GM21390 (cell line): ENCODE results near the gene TMPO.
"Not testable (repeated sequence)": the region's sequence is repeated elsewhere in the genome, so short reads cannot be mapped to it uniquely, and the experiment has no call there.

Source experiments
- ATAC-seq: cut with Tn5 transposase; IDR thresholded peaks from one replicate; pipeline ENCODE4 v1.9.1; 2021; ENCODE audit not compliant: unreplicated experiment

Gene TMPO

DNA sequence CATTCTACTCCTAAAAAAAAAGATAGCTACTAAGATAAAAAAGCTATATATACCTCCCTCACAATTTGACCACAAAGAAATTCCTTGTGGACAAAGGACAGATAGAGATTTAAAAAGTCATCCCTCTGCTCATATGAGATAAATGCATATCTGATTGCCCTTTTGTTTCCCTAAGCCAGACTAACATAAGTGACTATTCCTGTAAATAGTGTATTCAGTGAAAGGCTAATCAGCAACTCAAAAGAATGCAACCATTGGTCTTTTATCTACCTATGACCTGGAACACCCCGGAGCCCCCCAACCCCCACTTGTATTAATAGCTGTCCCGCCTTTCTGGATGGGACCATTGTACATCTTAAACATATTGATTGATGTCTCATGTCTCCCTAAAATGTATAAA, 6.3 kb upstream of the TMPO start:
- ATAC-seq, result no peak

DNA sequence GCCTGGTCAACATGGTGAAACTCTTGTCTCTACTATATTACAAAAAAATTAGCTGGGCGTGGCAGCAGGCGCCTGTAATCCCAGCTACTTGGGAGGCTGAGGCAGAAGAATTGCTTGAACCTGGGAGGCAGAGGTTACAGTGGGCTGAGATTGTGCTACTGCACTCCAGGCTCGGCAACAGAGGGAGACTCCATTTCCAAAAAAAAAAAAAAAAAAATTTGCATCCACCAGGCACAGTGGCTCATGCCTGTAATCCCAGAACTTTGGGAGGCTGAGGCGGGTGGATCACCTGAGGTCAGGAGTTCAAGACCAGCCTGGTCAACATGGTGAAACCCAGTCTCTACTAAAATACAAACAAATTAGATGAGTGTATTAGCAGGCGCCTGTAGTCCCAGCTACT, 3.6 kb upstream of the TMPO start:
- ATAC-seq, result not testable (repeated sequence)

- no peak for ATAC-seq
Observed at GRCh38 chr12:98513379-98514322, 1.7 kb upstream of the TMPO start.

DNA sequence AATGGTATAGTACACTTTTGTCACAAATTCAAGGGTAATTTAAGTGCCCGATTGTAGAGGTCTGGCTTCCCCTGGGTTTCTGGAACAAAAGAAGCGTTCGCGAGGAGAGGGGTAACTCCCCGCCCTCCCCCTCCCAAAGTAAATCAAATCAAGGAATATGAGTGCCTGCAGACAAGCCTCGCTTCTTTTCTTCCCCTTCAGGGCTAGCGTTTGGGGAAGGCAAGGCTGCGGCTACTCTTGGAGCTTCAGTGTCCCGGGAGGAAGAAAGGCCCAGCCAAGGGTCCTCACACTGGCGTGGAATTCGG, 456 bp upstream of the TMPO start:
- ATAC-seq, result no peak

DNA sequence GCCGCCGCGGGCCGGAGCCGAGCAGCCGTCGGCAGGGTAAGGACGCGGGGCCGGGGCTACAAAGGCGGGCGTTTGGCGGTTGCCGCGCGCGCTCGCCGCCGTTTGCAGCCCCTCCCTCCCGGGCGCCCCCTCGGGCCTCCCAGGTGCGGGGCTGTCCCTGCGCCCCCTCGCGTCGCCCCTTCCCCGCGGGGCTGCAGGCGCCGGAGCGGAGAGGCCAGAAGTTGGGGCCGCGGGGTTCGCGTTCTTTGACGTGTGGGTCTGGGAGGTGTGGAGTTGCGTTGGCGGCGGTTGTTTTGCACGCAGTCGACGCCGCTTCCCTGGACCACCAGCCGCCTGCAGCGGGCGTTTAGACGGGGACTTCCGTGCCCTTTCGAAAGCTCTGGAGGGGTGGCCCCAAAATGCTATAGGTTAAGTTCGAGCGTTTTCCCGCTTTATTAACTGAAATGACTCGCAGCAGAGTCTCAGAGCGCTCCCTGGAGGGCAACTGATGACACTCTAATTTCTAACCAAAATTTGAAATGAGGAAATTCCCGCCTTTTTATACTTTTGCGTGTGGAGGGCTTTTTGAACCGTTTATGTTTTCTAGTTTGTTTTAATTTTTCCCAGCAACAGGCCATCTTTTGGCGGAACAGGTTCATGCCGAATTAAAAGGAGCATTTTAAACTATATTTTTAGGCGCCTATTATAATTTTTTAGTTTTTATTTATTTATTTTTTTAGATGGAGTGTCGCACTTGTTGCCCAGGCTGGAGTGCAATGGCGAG, 902 bp downstream of the TMPO start:
- peak; percentile 53 for ATAC-seq

DNA sequence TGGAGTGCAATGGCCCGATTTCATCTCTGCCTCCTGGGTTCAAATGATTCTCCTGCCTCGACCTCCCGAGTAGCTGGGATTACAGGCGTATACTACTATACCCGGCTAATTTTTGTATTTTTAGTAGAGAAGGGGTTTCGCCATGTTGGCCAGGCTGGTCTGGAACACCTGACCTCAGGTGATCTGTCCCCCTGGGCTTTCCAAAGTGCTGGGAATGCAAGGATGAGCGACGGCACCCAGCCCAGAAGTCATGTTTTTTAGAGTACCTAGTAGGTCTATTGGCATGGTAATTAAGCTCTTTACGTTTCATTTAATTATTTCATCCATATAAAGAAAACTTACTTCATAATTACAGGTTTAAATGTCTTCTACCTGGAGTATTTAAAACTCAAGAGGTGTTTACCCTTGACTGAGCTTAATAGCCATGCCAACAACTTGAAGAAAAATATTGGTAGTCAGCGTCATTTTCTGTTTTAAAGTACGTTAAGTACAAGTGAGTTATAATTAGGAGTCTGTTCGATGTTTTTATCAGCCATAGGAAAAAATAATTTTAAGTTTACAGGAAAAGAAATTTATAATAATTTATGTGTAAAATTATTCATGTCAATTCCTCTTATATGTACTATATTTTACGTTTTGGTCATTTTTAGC, 4.0 kb downstream of the TMPO start:
- ATAC-seq, result no peak

DNA sequence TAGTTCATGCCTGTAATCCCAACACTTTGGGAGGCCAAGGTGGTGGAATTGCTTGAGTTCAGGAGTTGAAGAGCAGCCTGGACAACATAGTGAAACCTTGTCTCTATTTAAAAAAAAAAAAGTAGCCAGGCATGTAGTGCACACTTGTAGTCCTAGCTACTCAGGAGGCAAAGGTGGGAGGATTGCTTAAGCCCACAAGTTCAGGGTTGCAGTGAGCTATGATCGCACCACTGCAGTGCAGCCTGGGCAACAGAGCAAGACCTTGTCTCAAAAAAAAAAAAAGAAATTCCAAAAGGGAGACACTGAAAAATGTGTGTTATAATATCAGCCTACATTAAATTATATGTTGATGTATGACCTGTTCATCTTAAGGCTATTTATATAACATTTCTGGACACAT, 14.7 kb downstream of the TMPO start:
- no peak for ATAC-seq

DNA sequence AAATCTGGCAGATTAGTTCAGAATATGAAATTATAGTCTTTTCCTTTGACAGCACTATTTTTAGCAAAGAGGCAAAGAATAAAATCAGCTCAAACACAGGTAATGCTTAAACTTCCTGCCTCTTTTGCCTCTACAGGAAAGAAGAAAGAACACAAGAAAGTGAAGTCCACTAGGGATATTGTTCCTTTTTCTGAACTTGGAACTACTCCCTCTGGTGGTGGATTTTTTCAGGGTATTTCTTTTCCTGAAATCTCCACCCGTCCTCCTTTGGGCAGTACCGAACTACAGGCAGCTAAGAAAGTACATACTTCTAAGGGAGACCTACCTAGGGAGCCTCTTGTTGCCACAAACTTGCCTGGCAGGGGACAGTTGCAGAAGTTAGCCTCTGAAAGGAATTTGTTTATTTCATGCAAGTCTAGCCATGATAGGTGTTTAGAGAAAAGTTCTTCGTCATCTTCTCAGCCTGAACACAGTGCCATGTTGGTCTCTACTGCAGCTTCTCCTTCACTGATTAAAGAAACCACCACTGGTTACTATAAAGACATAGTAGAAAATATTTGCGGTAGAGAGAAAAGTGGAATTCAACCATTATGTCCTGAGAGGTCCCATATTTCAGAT, 17.4 kb downstream of the TMPO start:
- ATAC-seq, result no peak

DNA sequence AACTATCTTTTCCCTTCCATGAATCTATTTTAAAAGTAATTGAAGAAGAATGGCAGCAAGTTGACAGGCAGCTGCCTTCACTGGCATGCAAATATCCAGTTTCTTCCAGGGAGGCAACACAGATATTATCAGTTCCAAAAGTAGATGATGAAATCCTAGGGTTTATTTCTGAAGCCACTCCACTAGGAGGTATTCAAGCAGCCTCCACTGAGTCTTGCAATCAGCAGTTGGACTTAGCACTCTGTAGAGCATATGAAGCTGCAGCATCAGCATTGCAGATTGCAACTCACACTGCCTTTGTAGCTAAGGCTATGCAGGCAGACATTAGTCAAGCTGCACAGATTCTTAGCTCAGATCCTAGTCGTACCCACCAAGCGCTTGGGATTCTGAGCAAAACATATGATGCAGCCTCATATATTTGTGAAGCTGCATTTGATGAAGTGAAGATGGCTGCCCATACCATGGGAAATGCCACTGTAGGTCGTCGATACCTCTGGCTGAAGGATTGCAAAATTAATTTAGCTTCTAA, 18.4 kb downstream of the TMPO start:
- ATAC-seq, result no peak

DNA sequence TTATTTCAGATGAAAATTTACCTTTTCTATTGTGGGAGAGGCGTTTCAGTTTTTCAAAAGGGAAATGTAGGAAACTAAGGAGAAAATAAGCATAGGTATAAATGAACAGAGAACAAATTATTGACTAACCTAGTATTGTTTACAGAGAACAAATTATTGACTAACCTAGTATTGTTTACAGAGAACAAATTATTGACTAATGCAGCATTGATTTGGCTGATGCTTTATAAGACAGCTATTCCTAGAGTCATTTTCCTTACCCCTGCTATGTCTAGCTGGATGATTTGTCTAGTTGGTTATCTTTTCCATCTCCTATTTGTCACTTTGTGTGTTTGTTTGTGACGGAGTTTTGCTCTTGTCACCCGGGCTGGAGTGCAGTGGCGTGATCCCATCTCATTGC, 22.6 kb downstream of the TMPO start:
- no peak for ATAC-seq

- no peak for ATAC-seq
Observed at GRCh38 chr12:98543701-98544100, 28.3 kb downstream of the TMPO start.

GRCh38 chr12:98544751-98545150, 29.4 kb downstream of the TMPO start:
- no peak for ATAC-seq

DNA sequence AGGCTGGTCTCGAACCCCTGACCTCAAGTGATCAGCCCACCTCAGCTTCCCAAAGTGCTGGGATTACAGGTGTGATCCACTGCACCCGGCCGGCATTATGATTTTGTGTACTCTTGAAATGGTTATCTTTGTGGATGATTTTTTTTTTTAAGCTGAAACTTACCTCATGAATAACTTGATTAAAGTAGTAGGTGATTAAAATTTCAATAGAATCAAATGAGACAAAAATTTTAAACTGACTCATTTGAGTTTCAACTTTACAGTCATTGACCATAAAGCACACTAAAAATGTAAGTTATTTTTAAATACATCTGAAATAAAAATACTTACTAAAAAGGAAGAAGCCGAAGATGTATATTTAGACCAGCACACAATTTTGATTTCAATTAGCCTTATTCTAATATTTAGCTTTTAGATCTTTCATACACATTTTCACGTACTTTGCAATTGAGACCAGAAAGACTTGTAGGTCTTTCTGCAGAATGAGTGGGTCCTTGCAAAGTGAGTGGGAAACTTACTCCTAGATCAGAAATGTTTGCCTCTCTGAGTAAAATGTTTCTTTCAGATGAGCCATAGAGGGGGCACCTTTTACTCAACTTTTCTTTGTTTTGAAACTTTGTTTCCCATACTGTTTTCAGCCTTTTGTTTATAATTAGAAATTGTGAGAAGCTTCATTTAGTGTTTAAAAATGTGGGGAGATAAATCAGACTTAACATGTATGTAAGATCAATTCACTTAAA, 34.2 kb downstream of the TMPO start:
- ATAC-seq, result no peak

DNA sequence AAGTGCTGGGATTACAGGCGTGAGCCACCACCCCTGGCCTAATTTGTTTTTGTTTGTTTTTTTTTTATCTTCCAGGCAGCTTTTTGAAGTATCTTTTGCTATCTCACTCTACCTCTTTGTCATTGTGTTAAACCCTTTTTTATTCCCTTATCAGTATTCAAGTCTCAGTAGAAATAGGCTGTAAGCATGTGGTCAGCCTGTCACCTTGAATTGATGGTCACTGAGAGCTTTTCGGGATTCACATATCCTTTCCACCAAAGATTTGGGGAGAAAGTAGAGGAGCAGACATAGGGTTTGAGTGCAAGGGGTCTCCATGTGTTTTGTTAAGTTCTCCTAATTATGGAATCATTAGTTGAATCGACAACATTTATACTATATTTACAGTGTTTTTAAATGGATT, 36.4 kb downstream of the TMPO start:
- ATAC-seq, result no peak

- not testable (repeated sequence) for ATAC-seq
Observed at GRCh38 chr12:98558097-98558496, 42.7 kb downstream of the TMPO start.

GRCh38 chr12:98559666-98560065, 44.3 kb downstream of the TMPO start:
- no peak for ATAC-seq

DNA sequence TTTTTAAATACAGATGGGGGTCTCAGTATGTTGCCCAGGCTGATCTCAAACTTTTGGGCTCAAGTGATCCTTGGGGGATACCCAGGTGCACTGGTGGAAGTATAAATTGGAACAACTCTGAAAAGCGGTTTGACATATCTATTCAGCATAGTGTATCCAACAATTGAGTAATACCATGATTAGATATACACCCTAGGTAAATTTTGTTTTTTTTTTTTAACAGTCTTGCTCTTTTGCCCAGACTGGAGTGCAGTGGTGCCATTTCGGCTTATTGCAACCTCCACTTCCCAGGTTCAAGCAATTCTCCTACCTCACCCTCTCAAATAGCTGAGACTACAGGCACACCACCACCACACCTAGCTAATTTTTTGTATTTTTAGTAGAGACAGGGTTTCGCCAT, 46.5 kb downstream of the TMPO start:
- no peak for ATAC-seq

- ATAC-seq, result no peak
Observed at GRCh38 chr12:98572010-98572409, 56.6 kb downstream of the TMPO start.

DNA sequence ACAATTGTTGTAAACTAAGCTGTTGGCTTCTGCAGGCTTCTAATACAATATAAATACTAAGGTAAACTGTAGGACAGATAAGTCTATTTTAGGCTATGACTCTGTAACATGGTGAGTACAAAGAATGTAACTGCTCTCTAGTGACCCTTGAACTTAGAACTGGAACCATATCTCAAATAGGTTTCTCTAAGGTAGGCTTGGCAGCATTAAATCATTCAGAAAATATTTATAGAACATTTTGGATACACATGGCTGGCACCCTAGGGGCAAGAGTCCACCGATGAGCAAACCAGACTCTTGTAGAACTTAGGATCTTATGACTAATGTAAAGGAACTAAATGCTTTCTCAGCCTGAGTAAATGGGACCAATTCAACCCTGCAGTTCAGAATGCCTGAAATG, 58.7 kb downstream of the TMPO start:
- ATAC-seq, result no peak

GRCh38 chr12:98575013-98575412, 59.6 kb downstream of the TMPO start:
- ATAC-seq, result no peak
